SJSA1 (cell line): ENCODE data around the gene SPOCK2. TPM values are rescaled to one million over a fixed set of nuclear protein-coding genes. Genes with fewer than 3 reads are reported as not detected.

Source experiments
- DNase-seq, 2 experiments: peaks; one replicate each; pipeline ENCODE4 v3.0.0-alpha.2; 2015 to 2020; ENCODE audit warnings: low spot score in 2 of 2, low read depth in 1 of 2
- H3K27ac ChIP-seq: fragments of 250-450 bp; sonication (Bioruptor Pico); 2 replicates; pipeline ENCODE4 v1.5.1; 2020; ENCODE audit warnings: mild to moderate bottlenecking, moderate library complexity
- H3K27me3 ChIP-seq: fragments of 250-450 bp; sonication (Bioruptor Pico); replicated peaks from 2 replicates; pipeline ENCODE4 v1.5.1; 2020; ENCODE audit warnings: mild to moderate bottlenecking, moderate library complexity
- H3K36me3 ChIP-seq: fragments of 250-450 bp; sonication (Bioruptor Pico); 2 replicates; pipeline ENCODE4 v1.5.1; 2020; ENCODE audit warnings: mild to moderate bottlenecking
- H3K4me1 ChIP-seq: fragments of 250-450 bp; sonication (Bioruptor Pico); replicated peaks from 2 replicates; pipeline ENCODE4 v1.6.1; 2021; ENCODE audit warnings: mild to moderate bottlenecking
- H3K4me3 ChIP-seq: fragments of 250-450 bp; sonication (Bioruptor Pico); 2 replicates; pipeline ENCODE4 v1.5.1; 2020; ENCODE audit warnings: mild to moderate bottlenecking
- H3K9me3 ChIP-seq: fragments of 250-450 bp; sonication (Bioruptor Pico); replicated peaks from 2 replicates; pipeline ENCODE4 v1.5.1; 2020; ENCODE audit warnings: mild to moderate bottlenecking
- total RNA-seq: library from RNA; depleted of rRNA; stranded (reverse); fragments of >200 nt; shearing (Covaris generic); gene quantifications from 2 replicates; pipeline ENCODE4 v1.2.3, GENCODE V29; 2014

SPOCK2 gene
- total RNA-seq, 1 experiment from 2014 or later, result not detected

DNA sequence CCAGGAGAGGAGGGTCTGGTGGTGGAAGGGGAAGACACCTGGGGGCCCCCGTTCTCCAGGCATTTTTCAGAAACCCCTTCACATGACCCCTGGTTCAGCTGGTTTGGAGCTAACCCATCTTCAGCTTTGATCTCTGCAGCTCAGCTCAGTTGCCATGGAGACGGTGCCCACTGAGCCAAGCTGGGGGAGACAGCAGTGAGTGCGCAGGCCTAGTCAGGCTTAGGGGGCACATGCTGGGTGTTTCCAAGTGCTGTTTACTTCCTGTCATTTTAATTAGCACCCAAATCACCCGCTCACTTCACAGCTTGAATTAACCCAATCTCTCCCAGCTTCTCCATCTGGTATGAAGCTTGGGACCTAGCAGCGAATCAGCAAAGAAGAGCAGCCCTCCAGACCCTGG is 9.0 kb downstream of the SPOCK2 start:
- Histone ChIP-seq H3K36me3 (no peaks in the 10 kb centered on the region), H3K27me3 (no peaks in the 10 kb centered on the region), H3K4me3 (no peak overlapping the region), H3K9me3 (no peaks in the 10 kb centered on the region), H3K27ac (no peak overlapping the region), H3K4me1 (no peaks in the 10 kb centered on the region)
- no peak for DNase-seq

- H3K27ac ChIP-seq, result no peak overlapping the region
- DNase-seq, result no peak
- no peaks in the 10 kb centered on the region for H3K4me1 ChIP-seq
- H3K36me3 ChIP-seq, result no peaks in the 10 kb centered on the region
- H3K9me3 ChIP-seq, result no peaks in the 10 kb centered on the region
- no peaks in the 10 kb centered on the region for H3K27me3 ChIP-seq
- H3K4me3 ChIP-seq, result no peak overlapping the region
Observed at GRCh38 chr10:72077275-72077990, 10.9 kb downstream of the SPOCK2 start.

GRCh38 chr10:72076756-72077155 is 11.6 kb downstream of the SPOCK2 start:
- Histone ChIP-seq H3K9me3 (no peaks in the 10 kb centered on the region), H3K27ac (no peak overlapping the region), H3K27me3 (no peaks in the 10 kb centered on the region), H3K4me1 (no peaks in the 10 kb centered on the region), H3K36me3 (no peaks in the 10 kb centered on the region), H3K4me3 (no peak overlapping the region)
- no peak for DNase-seq

DNA sequence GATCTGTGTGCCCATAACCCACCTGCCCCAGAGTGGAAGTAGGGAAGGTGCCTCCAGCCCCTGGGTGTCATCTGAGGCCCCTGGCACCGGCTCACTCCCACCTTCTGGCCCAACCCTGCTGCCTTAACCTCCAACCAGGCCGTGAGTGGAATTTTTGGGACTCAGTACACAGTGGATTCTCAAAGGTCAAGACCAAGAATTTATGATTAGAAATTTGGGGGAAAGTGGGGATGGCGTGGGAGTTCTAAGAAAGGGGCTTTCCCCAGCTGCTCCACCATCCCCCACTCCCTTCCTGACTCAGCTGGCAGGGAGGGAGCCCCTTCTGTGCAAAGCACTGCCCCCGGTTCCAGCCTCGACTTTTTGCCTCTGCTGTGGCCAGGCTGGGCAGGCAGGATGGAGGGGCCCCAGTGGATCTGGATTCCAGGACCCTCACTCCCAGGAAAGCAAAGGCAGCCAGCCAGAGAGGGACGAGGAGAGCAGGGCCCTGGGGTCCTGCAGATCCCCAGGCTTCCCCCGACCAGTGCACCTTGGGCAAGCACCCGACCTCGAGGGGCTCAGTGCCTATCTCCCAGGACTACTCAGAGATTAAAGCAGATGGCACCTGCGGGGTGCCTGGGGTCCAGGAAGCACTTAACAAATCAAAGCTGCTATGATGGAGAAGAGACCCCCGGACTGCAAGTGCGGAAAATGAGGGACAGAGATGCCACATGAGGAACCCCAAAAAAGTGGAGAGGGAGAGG is 12.8 kb downstream of the SPOCK2 start:
- DNase-seq, result no peak
- H3K4me3 ChIP-seq, result no peak overlapping the region
- H3K36me3 ChIP-seq, result no peaks in the 10 kb centered on the region
- no peaks in the 10 kb centered on the region for H3K27me3 ChIP-seq
- no peaks in the 10 kb centered on the region for H3K9me3 ChIP-seq
- H3K4me1 ChIP-seq, result no peaks in the 10 kb centered on the region
- no peak overlapping the region for H3K27ac ChIP-seq

DNA sequence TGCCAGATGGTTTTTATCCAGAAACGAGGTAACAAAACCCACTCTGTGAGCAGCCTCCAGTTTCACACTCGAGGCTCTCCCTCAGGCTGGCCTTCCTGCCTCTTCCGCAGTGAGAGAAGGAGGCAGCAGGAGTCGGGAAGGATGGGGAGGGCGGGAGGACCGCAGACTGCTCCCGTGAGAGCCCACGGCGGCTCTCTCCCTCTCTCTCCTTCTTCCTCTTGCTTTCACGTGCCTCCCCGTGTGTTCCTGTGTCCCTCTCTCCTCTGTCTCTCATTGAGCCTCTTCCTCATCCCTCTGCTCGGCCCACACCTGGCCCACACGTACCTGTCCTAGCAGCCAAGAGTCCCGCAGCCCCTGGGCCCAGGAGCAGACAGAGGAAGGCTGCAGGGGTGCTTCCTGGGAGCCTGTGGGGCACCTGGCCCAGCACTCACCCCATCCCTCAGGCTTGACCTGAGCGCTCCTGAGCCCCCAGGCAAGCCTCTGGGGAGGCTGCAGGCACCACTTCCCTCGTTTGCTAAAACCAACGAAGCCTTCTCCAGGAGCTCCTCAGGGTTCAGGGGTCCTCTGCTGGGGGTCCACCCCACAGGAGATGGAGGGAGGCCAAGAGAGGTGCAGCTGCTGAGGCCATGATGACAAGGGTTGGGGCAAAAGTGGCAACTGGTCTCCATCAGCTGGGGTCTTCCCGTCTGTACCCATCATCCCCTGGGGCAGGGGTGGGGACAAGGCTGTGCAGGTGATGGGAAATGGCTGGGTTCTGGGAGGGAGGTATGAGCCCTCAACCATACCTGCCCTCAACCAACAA is 13.6 kb downstream of the SPOCK2 start:
- Histone ChIP-seq H3K4me3 (no peak overlapping the region), H3K9me3 (no peaks in the 10 kb centered on the region), H3K36me3 (no peaks in the 10 kb centered on the region), H3K27ac (no peak overlapping the region), H3K4me1 (no peaks in the 10 kb centered on the region), H3K27me3 (no peaks in the 10 kb centered on the region)
- DNase-seq, result no peak

GRCh38 chr10:72073708-72074573 is 14.4 kb downstream of the SPOCK2 start:
- Histone ChIP-seq H3K4me1 (no peaks in the 10 kb centered on the region), H3K4me3 (no peak overlapping the region), H3K27ac (no peak overlapping the region), H3K36me3 (no peaks in the 10 kb centered on the region), H3K9me3 (no peaks in the 10 kb centered on the region), H3K27me3 (no peaks in the 10 kb centered on the region)
- DNase-seq, result no peak

DNA sequence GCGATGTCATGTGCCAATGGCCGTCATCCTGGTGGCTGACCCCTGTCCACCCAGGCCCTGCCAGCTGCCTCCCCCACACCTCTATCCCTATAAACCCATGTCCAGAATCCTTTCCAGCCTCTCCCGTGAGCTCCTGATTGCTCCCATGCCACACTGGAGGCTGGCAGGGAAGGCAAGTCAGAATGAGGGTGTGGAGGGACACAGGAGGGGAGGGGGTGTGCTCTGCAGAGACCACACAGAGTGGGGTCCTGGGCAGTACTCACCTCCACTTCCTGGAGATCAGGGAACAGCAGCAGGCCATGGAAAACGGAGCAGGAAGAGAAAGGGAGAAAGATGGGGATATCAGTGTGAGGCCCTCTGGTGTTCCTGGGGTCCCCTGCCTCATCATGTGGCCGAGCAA is 15.7 kb downstream of the SPOCK2 start:
- Histone ChIP-seq H3K27ac (no peak overlapping the region), H3K4me1 (no peaks in the 10 kb centered on the region)

DNA sequence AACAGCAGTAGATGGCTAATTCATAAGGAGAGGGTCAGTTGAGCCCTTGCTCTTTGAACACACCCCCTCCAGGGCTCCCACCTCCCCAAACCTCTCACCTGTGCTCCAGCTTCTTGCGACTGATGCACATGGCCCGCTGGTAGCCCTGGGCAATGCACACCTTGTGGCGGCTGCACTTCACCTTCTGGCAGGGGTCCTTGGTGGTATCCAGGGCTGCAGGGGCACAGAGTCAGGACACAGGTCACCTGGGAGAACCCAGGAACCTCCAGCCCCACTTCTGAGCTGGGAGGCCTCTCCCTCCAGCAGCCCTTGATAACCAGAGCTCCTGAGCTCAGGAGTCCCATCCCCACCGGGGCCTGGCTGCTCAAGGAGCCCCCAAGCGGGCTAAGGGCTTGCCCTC is 16.3 kb downstream of the SPOCK2 start:
- no peak overlapping the region for H3K27ac ChIP-seq

More for the DNA sequence above, 15.7 kb downstream of the SPOCK2 start:
- Histone ChIP-seq H3K9me3 (no peaks in the 10 kb centered on the region), H3K4me3 (no peak overlapping the region), H3K36me3 (no peaks in the 10 kb centered on the region), H3K27me3 (no peaks in the 10 kb centered on the region)
- DNase-seq, result no peak

GRCh38 chr10:72069751-72070526 is 18.4 kb downstream of the SPOCK2 start:
- Histone ChIP-seq H3K4me1 (no peaks in the 10 kb centered on the region), H3K36me3 (no peaks in the 10 kb centered on the region), H3K4me3 (no peak overlapping the region), H3K27ac (no peak overlapping the region), H3K27me3 (no peaks in the 10 kb centered on the region), H3K9me3 (no peaks in the 10 kb centered on the region)
- DNase-seq, result no peak

More for the DNA sequence above, 16.3 kb downstream of the SPOCK2 start:
- Histone ChIP-seq H3K36me3 (no peaks in the 10 kb centered on the region), H3K9me3 (no peaks in the 10 kb centered on the region), H3K4me3 (no peak overlapping the region), H3K27me3 (no peaks in the 10 kb centered on the region), H3K4me1 (no peaks in the 10 kb centered on the region)
- DNase-seq, result no peak

DNA sequence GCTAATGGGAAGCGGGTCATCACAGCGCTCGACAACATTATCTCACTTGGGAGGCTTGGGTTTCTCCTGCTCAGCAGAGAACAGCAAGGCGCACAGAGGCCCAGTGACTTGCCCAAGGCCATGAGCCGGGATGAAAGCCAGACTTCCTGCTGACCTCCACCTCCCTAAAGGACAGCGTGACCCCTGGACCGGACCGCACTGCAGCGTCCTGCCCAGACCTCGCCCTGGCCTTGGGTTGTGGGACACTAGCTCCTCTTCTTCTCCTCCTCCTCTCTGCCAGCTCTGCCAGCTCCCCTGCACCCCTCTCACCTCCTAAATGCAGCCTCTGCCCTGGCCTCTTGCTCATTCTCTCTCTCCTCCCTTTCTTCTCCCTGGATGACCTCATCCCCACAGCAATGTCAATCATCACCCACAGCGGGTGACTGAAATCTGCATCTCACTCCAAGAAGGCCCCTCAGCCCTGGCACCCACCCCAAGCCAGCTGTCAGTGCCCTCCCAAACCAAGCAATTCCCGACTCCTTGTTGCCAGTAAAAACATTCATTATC is 19.4 kb downstream of the SPOCK2 start:
- Histone ChIP-seq H3K36me3 (no peaks in the 10 kb centered on the region), H3K27ac (no peak overlapping the region), H3K4me3 (no peak overlapping the region), H3K4me1 (no peaks in the 10 kb centered on the region), H3K9me3 (no peaks in the 10 kb centered on the region), H3K27me3 (no peaks in the 10 kb centered on the region)
- no peak for DNase-seq

GRCh38 chr10:72068126-72068765 is 20.1 kb downstream of the SPOCK2 start:
- Histone ChIP-seq H3K9me3 (no peaks in the 10 kb centered on the region), H3K4me1 (no peaks in the 10 kb centered on the region), H3K27ac (no peak overlapping the region), H3K4me3 (no peak overlapping the region), H3K27me3 (no peaks in the 10 kb centered on the region), H3K36me3 (no peaks in the 10 kb centered on the region)
- DNase-seq, result no peak

- Histone ChIP-seq H3K9me3 (no peaks in the 10 kb centered on the region), H3K27ac (no peak overlapping the region), H3K27me3 (no peaks in the 10 kb centered on the region), H3K4me1 (peaks cover under 1% of the 10 kb centered on the region), H3K4me3 (no peak overlapping the region), H3K36me3 (no peaks in the 10 kb centered on the region)
- no peak for DNase-seq
Observed at GRCh38 chr10:72067463-72068125, 20.8 kb downstream of the SPOCK2 start.
